ENCODE measurements around the gene OPN1MW.
"Not testable (repeated sequence)": the region's sequence is repeated elsewhere in the genome, so short reads cannot be mapped to it uniquely, and the experiment has no call there.

OPN1MW gene

DNA sequence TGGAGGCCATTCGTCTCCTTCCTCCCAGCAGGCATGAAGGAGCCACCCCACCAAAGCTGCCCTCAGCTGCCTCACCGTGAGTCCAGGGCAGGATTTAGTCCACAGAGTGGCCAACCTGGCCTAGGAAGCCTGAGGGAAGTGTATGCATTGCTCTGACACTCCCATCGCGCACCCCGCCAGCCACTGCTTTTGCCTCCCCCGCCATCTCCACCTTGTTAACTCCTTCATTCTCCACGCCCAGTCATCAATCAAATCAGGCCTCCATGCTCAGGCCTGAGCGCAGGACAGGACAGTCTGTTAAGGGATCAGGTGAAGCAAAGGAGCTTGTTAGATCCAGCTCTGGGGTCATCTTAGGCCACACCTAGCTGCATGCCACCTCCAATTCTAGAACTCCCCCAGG lies 10.4 kb downstream of the OPN1MW start:
- ATAC-seq, result not testable (repeated sequence)

DNA sequence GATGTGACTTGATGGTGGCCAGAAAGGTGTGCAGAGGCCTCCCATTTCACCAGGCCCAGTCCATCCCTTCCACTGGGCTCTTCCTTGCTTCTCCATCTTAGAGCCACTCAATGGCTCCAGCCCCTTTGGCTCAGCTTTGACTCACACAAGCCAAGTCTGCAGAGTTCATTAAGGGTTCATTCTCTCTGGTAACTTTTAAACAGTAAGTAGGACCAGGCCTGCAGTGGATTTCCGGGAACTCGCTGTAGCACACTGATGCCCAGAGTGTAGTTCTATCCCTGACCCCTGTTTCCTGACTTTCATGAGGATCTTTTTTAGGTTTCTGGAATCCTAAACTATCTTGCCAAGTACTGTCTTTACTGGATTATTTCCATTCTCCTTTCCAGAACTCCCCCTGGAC lies 11.9 kb downstream of the OPN1MW start:
- not testable (repeated sequence) for ATAC-seq

DNA sequence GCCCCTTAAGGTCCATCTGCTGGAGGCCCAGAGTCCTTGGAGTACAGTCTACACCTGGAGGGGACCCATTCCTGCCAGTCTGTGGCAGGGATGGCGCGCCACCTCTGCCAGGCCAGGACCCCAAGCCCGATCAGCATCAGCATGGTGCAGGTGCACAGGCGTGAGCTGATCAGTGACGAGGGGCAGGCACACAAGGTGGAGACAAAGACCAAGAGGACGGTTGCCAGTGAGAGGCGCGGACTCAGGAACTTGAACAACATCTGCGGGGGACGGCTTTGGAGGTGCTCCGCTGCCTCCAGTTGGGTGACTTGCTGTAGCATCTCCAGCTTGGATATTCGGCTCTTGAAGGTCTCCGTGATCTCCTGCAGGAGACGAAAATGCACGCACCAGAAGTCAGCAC lies 14.1 kb downstream of the OPN1MW start:
- ATAC-seq, result not testable (repeated sequence)

DNA sequence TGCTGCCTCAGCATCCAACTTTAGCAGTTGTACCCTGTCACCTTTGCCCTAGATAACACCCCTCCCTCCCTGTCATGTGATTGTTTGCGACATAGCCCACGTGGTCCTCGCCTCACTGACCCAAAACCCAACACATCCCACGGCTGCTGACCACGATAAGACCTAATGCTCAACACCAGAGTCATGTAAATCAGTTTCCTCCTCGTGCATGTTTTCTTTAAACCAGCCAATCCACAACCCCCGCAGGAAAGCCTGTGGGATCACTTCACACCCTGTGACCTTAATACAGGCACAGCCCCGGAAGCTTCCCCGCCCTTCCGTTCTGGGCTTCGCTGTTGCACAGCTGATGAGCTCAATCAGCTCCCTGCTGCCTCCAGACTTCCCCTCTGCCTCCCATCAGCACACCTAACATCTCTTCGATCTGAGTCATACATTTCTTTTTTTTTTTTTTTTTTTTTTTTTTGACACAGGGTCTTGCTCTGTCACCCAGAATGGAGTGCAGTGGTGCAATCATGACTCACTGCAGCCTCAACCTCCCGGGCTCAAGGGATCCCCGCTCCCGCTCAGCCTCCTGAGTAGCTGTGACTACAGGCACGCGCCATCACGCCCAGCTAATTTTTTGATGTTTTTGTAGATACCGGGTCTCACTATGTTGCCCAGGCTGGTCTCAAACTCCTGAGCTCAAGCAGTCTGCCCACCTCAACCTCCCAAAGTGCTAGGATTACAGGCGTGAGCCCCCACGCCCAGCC lies 27.4 kb downstream of the OPN1MW start:
- peak; percentile 31 for ATAC-seq

DNA sequence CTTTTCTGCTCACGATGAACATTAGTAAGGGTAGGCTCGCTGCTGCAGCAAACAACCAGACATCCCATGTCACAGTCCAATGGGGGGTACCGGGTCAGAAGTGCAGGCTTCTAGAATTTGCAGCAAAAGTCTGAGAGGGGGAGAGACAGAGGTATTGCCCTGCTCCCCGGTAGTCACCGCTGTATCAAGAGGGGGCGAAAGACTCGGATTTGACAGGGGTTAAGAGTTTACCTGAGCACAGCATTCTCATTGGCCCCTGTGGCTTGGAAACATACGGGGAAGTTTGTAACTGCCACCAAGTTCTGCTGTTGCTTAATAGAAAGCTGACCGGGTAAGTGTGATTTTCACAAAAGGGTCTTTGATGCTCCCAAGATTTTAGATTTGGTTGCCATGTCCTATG lies 28.7 kb downstream of the OPN1MW start:
- ATAC-seq, result not testable (repeated sequence)

DNA sequence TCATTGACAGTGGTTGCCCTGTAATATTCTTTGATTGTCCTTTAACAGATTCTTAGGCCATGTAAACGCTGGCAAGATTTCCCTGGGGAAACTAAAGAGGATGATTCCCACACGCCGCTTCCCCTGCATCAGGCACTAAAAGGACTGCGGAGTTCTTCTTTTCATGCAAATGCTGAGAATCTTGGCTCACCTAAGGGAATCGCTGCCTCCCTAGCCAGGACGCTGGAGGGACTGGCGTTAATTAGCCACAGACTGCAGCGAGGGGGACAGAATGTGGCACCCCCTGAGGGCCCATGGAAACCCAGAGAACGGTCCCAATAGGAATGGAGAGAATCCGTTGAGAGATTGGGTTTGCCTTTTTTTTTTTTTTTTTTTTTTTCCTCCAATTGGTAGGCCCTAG lies 29.1 kb downstream of the OPN1MW start:
- ATAC-seq, result not testable (repeated sequence)

DNA sequence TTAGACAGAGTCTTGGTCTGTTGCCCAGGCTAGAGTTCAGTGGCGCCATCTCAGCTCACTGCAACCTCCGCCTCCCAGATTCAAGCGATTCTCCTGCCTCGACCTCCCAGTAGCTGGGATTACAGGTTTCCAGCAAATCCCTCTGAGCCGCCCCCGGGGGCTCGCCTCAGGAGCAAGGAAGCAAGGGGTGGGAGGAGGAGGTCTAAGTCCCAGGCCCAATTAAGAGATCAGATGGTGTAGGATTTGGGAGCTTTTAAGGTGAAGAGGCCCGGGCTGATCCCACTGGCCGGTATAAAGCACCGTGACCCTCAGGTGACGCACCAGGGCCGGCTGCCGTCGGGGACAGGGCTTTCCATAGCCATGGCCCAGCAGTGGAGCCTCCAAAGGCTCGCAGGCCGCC lies 37.1 kb downstream of the OPN1MW start, which contains the start of gene OPN1MW2:
Gene OPN1MW2, plus strand, starts transcription at position 301 of the 400 bp plus-strand sequence. Its CDS starts 60 bp downstream, at position 361.
- ATAC-seq, result not testable (repeated sequence)

DNA sequence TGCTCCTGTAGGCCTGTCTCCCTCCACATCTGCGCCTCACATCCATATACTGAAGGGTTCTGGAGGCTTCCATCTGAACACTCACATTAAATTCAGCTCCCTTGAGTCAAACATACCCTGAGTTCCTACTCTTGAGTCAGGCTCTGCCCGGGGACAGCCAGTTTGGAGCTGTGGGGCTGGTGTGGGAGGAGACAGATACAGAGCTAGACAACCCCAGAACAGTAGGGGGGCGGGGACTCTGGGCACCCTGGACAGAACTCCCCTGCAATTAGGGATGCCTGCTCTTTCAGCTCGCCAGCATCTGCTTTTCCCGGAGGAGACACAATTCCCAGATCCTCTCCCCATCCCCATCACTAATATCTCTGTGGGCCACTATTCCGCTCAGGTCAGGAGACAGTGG lies 42.9 kb downstream of the OPN1MW start:
- ATAC-seq, result not testable (repeated sequence)

DNA sequence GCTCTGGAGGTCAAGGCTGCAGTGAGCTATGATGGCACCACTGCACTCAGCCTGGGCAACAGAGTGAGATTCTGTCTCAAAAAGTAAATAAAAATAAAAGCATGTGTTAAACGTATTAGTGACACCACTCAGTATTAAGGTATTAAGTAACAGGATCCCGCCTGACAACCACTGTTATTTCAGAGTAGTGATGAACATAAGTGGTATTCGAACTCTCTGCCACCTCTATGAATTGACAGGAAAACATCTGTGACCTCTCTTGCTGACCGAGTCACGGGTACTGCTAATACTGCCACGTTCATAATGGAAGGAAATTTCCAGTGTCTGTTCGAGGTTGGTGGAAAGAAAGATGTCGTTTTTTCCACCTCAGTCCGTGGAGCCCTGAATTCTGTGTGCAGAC lies 44.3 kb downstream of the OPN1MW start:
- not testable (repeated sequence) for ATAC-seq

DNA sequence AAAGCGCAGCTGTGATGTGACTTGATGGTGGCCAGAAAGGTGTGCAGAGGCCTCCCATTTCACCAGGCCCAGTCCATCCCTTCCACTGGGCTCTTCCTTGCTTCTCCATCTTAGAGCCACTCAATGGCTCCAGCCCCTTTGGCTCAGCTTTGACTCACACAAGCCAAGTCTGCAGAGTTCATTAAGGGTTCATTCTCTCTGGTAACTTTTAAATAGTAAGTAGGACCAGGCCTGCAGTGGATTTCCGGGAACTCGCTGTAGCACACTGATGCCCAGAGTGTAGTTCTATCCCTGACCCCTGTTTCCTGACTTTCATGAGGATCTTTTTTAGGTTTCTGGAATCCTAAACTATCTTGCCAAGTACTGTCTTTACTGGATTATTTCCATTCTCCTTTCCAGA lies 49.0 kb downstream of the OPN1MW start:
- not testable (repeated sequence) for ATAC-seq

DNA sequence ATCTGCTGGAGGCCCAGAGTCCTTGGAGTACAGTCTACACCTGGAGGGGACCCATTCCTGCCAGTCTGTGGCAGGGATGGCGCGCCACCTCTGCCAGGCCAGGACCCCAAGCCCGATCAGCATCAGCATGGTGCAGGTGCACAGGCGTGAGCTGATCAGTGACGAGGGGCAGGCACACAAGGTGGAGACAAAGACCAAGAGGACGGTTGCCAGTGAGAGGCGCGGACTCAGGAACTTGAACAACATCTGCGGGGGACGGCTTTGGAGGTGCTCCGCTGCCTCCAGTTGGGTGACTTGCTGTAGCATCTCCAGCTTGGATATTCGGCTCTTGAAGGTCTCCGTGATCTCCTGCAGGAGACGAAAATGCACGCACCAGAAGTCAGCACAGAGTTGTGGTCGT lies 51.2 kb downstream of the OPN1MW start:
- ATAC-seq, result not testable (repeated sequence)

DNA sequence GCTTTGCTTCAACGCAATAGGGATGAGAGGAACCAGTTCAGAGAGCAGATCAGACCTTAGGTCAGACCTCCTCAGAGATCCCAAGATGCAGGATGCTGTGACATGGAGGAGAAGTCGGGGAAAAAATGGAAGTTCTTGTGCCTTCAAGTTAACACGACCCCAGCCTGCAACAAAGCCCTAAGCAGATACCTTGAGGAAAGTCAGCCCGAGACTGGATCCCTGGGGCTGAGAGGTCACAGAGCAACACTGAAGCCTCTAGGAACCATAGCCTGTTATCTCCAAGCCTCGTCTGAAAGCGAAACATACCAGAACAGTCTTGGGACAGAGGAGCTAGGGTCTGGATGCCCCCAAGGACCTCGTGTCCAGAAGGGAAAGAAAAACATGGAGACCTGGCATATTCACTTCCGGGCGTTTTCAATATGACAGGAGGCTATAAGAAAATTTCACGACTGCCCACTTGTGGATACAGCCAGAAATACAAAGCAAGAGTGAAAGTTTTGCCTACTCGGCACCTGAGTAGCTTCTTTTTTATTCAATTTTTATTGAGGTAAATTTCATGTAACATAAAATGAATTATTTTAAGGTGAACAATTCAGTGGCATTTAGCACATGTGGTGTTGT lies 56.7 kb downstream of the OPN1MW start:
- peak; percentile 31 for ATAC-seq

DNA sequence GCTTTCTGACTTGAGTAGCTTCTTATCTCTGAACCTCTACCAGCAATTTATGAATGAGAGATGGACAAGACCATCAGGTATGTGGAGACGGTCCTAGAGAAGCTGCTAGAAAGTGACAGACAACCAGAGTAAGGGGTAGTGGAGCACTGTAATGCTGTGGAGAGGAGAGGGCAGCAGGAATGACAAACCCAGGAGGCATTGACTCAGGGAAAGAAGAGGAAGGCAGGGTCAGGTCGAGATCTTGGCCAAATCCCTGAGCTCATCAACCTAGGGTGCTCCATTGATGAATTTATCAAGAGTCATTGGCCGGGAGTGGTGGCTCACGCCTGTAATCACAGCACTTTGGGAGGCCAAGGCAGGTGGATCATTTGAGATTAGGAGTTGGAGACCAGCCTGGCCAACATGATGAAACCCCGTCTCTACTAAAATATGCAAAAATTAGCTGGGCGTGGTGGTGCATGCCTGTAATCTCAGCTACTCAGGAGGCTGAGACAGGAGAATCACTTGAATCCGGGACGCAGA lies 57.6 kb downstream of the OPN1MW start:
- not testable (repeated sequence) for ATAC-seq
